AG08396 (cell line): ENCODE measurements around the gene FAM83G.

Experiments used
- DNase-seq: peaks from one replicate; pipeline ENCODE4 v3.0.0; 2012; ENCODE audit warnings: low spot score, mixed read lengths

Gene FAM83G

GRCh38 chr17:18988546-18989173 is 15.9 kb downstream of the FAM83G start:
- DNase-seq = no peak

DNA sequence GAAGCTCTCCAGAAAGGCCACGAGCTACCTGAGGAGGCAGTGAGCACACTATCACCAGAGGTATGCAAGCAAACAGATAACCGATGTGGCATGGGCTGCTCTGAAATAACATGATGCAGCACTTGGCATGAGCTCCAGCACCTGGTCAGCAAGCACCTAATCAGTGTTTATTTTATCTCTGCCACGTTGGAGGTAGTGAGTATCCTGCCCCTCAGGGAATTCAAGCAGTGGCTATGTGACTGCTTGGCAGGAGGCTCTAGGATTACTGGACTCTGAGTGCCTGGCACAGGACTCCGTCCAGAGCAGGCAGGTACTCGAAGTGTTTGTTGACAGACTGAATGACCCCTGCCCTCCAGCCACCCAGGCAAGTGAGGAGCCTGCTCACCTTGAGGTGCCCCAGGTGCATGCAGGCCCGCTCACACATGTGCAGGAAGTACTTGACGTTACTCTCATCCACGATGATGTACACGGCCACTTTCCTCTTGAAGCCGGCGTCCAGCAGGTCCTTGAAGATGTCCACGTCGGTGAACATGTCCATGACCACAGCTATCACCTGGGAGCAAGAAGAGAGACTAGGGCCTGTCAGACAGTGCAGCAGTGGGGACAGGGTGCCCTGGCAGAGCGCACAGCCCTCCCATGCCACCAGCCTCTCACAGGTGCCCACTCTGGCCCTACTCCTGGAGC is 16.6 kb downstream of the FAM83G start:
- DNase-seq = no peak

GRCh38 chr17:18987230-18987610 is 17.3 kb downstream of the FAM83G start:
- no peak for DNase-seq

- no peak for DNase-seq
These were observed 17.9 kb downstream of the FAM83G start for GRCh38 chr17:18986541-18987229.

GRCh38 chr17:18985475-18985874 is 19.1 kb downstream of the FAM83G start:
- DNase-seq = no peak

GRCh38 chr17:18984273-18985114 is 20.1 kb downstream of the FAM83G start:
- no peak for DNase-seq

DNA sequence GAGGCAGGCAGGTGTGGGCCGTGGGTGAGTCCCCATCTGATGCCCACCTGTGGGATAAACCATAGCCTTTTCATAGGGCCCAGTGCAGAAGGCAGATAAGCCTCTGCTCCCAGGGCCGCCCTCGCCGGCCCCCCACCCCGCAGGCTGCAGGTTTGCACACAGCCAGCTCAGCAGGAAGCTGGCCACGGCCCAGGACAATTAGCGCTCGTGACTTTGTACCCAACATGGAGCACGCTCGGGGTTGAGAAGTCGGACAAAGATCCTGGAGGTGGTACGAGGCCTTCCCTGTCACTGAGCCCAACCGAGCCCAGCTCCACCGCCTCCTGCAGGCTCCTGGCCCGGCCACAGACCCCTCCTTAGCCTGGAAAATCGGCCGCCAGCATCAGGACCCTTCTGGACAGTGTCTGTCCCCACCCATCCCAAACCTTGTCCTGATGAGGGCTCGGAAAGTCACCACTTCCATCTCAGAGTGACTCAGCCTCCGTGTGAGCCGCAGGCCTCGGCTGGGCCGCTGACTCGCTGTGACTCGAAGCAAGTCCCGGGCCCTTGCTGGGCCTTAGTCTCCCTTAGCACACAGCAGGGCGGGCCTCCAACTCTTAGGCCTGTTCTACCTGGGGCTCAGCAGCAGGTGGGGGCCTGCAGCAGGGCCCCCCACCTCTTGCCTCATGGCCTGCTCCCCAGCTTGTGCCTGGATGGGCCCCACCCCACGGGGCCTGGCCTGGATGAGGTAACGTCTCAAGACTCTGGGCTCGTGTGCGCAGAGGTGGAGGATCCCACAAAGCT is 22.7 kb downstream of the FAM83G start:
- DNase-seq = peak; percentile 90

DNA sequence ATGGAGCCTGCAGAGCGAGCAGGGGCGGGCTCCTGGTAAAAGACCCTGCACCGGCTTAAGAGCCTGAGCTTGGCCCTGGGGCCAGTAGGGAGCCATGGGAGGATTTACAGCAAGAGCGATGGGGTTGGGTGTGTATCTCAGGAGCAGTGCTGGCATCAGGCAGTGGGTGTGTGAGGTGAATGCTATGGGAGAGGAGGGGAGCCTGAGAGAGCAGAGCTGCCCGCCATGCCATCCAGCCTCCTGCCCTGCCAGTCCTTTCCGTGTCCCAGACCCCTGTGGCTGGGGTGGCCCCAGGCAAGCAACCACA is 23.3 kb downstream of the FAM83G start:
- DNase-seq = no peak

DNA sequence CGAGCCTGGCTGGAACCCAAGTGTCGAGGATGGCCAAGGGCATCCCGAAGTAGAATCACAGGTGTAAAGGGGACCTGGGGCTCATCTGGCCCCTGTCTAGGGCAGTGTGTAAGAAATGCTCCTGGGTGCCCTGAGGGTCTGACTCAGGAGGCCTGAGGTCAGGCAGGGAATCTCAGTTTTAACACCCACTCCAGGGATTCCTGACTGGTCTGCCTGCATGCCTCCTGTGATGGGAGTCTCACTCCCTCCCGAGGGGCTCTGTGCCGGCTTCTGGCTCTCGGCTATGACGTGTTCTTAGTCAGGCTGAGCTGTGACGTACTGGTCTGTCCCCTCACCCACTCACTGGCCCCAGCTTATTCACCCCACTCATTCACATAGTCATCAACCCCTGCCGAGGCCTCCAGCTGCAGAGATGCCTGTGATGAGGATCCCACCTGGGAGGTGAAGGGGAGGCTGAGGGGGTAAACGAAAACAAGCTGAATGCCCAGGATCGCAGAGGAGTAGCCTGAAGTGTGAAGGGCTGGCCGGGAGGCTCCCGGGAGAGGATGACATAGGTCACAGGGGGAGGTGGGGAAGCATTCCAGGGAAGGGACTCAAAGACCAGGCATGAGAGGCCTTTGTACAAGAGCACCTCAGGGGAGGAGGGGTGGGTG is 23.8 kb downstream of the FAM83G start:
- DNase-seq = peak; percentile 67

DNA sequence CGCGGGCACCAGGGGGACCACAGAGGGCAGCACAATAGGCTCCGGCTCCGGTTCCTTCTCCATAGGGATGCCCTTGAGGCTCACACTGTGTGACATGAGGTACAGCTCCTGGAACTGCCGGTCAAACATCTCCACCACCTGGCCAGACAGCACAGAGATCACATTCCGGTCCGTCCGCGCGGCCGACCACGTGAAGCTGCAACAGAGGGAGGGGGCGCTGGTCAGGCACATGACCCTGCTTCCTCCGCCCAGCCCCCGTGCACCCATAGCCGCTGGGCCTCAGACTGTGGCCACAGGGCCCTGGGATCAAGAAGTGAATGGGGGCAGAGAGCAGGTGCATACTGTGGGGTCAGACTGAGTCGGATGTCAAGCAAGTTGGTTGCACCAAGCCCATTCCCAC is 25.9 kb downstream of the FAM83G start:
- no peak for DNase-seq

DNA sequence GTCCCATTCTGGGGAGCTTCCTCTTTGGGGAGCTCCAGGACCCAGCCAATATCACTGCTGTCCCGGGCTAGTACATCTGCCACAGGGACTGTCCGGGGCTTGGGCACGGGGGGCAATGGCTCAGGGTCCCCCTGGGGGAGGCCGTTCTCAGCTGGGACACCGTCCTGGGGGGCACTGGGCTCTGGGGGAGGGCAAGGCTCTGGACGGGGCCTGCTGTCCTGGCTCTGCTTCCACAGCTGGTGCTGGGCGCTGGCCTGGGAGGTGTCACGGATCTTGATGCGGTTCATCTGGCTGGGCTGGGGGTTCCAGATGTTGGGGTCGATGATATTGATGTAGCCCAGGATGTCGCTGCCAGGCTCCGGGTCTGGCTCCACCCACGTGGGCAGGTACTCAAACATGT is 26.5 kb downstream of the FAM83G start:
- no peak for DNase-seq

GRCh38 chr17:18977646-18978045 is 26.9 kb downstream of the FAM83G start:
- DNase-seq = no peak

DNA sequence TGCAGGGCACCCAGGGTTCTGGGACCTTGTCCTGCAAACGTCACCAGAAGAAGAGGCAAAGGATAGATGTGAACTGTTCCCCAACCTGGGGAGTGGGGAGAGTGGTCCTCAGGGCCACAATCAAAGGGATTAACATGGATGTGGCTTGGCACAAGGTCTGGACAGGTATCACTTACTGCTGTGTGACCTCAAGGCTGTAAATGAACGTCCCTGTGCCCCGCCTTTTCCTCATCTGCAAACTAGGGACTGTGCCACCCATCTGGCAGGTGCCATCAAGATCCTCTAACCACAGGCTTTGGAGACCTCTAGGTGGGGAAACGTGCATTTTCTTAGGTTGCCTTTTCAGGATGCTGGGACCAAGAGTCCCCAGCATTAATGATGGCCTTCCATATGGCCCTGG is 27.5 kb downstream of the FAM83G start:
- DNase-seq = no peak

- no peak for DNase-seq
These were observed 28.4 kb downstream of the FAM83G start for GRCh38 chr17:18976201-18976600.

DNA sequence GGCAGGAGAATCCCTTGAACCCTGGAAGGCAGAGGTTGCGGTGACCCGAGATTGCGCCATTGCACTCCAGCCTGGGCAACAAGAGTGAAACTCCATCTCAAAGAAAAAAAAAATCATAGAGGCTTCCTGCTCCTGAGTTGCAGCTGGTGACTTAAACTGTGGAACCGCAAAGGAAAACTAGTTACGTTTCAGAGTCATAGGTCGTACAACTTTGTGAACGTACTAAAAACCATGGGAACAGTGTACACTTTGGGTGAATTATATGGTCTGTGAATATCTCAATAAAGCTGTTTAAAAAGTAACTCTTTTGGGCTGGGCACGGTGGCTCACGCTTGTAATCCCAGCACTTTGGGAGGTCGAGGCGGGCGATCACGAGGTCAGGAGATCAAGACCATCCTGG is 29.0 kb downstream of the FAM83G start:
- DNase-seq = no peak

DNA sequence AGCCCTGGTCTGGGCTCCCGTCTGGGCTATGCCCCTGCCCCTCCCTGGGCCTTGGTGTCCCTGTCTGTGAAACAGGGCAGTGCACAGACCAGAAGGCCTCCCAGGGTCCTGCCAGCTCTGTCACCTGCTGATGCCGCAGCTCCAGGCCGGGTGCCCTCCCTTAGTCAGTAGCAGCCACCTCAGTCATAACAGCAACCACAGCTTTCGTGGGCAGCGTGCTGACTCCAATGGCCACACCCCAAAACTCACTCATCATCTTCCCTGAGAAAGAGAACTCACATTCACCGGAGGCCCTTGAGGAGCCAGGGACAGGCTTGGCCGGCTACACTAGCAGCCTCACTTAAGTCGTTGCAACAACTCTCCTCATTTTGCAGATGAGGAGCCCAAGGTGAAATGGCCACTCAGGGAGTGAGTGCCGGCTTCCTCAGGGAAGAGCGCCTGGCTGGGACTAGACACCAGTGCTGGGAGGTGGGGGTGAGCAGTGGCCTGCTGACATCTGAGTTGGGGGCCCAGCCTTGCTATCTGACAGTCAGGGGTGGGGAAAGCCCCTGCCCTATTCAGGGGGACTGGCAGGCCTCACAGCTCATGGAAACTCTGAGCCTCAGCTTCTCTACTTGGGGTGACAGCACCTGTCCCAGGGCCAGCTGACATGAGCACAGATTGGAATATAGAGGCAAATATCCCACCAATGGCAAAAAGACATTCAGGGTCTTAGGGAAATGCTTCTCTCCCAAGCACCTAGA is 30.0 kb downstream of the FAM83G start:
- no peak for DNase-seq

- no peak for DNase-seq
These were observed 32.8 kb downstream of the FAM83G start for GRCh38 chr17:18971801-18972200.

GRCh38 chr17:18970582-18971480 is 33.7 kb downstream of the FAM83G start:
- no peak for DNase-seq
